ENCODE data around the gene GPC6.

Gene GPC6

DNA sequence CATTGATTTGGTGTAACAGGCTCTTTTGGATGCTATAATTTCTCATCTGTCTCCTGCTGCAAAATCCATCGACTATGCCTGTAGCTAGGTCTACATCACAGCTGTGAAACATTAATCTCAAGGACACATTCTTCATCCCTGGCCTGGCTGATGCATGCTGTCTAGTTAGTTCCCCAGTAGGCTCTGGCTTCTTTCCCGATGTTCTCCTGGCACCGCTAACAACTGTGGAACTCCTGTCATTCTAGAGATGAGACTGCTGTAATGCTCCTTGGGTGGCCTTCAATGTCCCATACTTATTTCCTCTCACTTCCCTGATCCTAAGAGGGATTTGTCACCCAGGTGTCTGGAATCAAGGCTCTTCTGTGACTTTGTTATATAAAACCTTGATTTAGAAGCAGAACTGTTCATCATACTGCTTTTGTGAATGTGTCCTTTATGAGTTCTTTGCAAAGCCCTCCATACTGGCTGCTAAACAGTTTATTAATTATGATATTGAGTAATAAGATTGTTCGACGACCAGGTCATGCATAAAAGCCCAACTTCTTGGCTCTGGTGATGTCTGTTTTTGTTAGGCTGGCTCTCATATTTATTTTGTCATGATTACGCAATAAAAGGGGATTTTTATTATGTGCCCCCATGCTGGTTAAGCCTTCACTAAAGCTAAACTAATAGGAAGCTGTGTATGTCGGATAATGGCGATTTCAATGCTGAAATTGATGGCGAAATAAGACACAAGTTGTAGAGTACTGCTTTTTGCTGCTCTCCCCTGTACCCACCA is 1025.4 kb downstream of the GPC6 start:
- peaks cover 12% of the 10 kb centered on the region for H3K4me1 Mint-ChIP-seq
- peak overlapping the region; percentile 7 to 60 (median 16) for H3K27ac Mint-ChIP-seq
- peaks cover 4% of the 10 kb centered on the region for H3K36me3 Mint-ChIP-seq (ENCODE audit: low read depth)

DNA sequence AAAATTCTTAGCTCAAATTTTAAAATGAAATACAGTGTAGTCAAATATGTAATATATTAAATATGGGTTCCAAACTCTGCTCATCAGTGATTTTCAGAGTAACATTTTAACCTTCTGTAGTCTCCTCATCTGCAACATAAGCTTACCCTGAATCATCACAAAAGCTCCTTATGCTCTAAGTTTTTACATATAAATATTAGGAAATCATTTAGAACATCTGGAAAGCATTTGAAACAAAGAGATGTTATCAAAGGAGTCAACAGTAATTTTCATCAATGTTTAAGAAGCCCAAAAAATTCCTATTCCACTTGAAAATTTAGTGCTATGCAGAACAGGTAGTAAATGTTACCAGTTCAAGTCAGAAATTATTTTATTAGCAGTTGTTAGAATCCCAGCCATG is 1028.1 kb downstream of the GPC6 start:
- Mint-ChIP-seq H3K27ac (no peak overlapping the region), H3K4me3 (no peak overlapping the region), H3K4me1 (peaks cover 12% of the 10 kb centered on the region), H3K36me3 (ENCODE audit: low read depth) (no peaks in the 10 kb centered on the region), H3K27me3 (ENCODE audit: low read depth) (no peaks in the 10 kb centered on the region), H3K9me3 (no peaks in the 10 kb centered on the region)
- TF ChIP-seq, protein P1, sequence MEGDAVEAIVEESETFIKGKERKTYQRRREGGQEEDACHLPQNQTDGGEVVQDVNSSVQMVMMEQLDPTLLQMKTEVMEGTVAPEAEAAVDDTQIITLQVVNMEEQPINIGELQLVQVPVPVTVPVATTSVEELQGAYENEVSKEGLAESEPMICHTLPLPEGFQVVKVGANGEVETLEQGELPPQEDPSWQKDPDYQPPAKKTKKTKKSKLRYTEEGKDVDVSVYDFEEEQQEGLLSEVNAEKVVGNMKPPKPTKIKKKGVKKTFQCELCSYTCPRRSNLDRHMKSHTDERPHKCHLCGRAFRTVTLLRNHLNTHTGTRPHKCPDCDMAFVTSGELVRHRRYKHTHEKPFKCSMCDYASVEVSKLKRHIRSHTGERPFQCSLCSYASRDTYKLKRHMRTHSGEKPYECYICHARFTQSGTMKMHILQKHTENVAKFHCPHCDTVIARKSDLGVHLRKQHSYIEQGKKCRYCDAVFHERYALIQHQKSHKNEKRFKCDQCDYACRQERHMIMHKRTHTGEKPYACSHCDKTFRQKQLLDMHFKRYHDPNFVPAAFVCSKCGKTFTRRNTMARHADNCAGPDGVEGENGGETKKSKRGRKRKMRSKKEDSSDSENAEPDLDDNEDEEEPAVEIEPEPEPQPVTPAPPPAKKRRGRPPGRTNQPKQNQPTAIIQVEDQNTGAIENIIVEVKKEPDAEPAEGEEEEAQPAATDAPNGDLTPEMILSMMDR (IDR thresholded peaks at IDR 0.05; ENCODE audit: unreplicated experiment in 3 of 3) = no peak

More for the DNA sequence above, 1025.4 kb downstream of the GPC6 start:
- no peaks in the 10 kb centered on the region for H3K27me3 Mint-ChIP-seq (ENCODE audit: low read depth)
- TF ChIP-seq, protein P1 (IDR thresholded peaks at IDR 0.05; ENCODE audit: unreplicated experiment in 3 of 3) = no peak
- peaks cover 8% of the 10 kb centered on the region for H3K9me3 Mint-ChIP-seq
- no peak overlapping the region for H3K4me3 Mint-ChIP-seq

DNA sequence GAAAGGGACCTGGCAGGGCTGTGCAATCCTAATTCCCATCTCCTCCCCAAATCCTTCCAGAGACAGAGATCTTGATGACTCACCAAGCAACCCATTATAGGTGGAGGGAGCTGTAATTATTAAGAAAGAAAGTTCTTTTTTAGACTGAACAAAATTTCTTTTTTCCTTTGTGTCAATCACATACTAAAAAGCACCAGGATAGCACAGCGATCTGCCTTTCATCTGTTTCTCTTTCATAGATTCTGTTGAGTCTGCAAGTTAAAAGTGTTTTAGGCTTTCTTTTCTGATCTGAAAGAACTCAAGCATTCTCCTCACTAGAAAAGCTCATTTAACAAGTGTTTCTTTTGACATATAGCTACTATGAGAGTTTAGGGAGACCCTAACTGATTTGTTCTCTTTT is 1030.1 kb downstream of the GPC6 start:
- no peak overlapping the region for H3K4me3 Mint-ChIP-seq
- H3K4me1 Mint-ChIP-seq = peaks cover 11% of the 10 kb centered on the region
- no peaks in the 10 kb centered on the region for H3K36me3 Mint-ChIP-seq (ENCODE audit: low read depth)
- no peak overlapping the region for H3K27ac Mint-ChIP-seq
- no peaks in the 10 kb centered on the region for H3K9me3 Mint-ChIP-seq
- TF ChIP-seq, protein P1 (IDR thresholded peaks at IDR 0.05; ENCODE audit: unreplicated experiment in 3 of 3) = no peak
- no peaks in the 10 kb centered on the region for H3K27me3 Mint-ChIP-seq (ENCODE audit: low read depth)

DNA sequence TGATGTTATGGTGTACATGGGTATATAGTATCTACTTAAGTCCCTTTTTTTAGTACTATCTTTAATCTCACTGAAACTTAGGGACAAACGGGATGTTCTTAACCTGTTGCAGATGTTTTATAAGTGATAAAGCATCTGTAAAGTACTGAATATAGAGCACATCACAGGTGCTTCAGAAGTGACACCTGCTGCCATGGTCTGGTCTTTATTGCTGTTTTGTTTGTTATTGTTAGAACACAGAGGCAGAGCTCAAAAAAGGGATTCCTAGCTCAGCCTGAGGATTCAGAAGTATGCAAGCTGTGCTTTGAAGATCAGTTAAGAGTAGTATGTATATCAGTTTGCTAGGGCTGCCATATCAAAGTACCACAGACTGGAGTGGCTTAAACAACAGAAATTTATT is 1033.4 kb downstream of the GPC6 start:
- Mint-ChIP-seq H3K27me3 (ENCODE audit: low read depth) (no peaks in the 10 kb centered on the region), H3K36me3 (ENCODE audit: low read depth) (no peaks in the 10 kb centered on the region), H3K27ac (no peak overlapping the region), H3K4me3 (no peak overlapping the region), H3K4me1 (no peaks in the 10 kb centered on the region), H3K9me3 (no peaks in the 10 kb centered on the region)
- TF ChIP-seq, protein P1 (IDR thresholded peaks at IDR 0.05; ENCODE audit: unreplicated experiment in 3 of 3) = no peak

DNA sequence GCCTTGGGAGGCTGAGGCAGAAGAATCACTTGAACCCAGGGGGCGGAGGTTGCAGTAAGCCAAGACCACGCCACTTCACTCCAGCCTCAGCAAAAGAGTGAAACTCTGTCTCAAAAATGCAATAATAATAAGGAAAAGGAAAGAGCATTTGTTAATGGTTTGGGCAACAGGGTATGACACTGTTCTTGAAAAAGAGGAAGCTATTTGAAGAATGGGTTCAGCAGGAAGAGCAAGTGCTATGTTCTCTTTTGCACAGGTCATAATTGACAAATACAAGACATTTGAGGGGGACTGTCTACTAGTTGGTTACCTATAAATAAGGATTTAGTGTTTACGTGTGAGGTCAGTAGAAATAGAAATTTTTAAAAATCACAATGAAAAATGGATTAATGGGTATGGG is 1034.6 kb downstream of the GPC6 start:
- H3K4me3 Mint-ChIP-seq = no peak overlapping the region
- H3K27me3 Mint-ChIP-seq (ENCODE audit: low read depth) = no peaks in the 10 kb centered on the region
- H3K36me3 Mint-ChIP-seq (ENCODE audit: low read depth) = no peaks in the 10 kb centered on the region
- H3K9me3 Mint-ChIP-seq = no peaks in the 10 kb centered on the region
- H3K4me1 Mint-ChIP-seq = no peaks in the 10 kb centered on the region
- H3K27ac Mint-ChIP-seq = no peak overlapping the region
- TF ChIP-seq, protein P1 (IDR thresholded peaks at IDR 0.05; ENCODE audit: unreplicated experiment in 3 of 3) = no peak

DNA sequence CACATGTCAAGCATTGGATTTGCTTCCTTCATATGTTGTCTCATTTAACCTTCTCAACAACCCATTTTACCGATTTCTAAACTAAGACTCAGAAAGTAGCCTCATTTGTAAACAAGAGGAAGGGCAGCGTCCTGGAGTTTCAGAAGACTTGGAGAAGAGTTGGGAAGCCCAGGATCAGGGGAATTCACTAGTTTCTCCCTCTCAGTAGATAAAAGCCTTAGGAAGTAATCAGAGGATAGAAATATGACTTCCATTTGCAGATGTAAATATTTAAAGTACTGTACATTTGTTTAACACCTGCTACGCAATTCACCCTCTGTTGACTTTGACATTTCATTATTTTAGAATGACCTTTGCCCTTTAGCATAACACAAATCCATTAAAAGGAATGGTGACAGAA is 1036.4 kb downstream of the GPC6 start:
- H3K4me3 Mint-ChIP-seq = no peak overlapping the region
- H3K9me3 Mint-ChIP-seq = no peaks in the 10 kb centered on the region
- no peaks in the 10 kb centered on the region for H3K36me3 Mint-ChIP-seq (ENCODE audit: low read depth)
- no peaks in the 10 kb centered on the region for H3K4me1 Mint-ChIP-seq
- H3K27me3 Mint-ChIP-seq (ENCODE audit: low read depth) = no peaks in the 10 kb centered on the region
- H3K27ac Mint-ChIP-seq = no peak overlapping the region
- TF ChIP-seq, protein P1 (IDR thresholded peaks at IDR 0.05; ENCODE audit: unreplicated experiment in 3 of 3) = no peak
